B cell (primary cell): Measurements from ENCODE around the gene CRIM1. TPM values are rescaled to one million over a fixed set of nuclear protein-coding genes. Genes with fewer than 3 reads are reported as not detected.

Source experiments
- ATAC-seq: fragments of 200-7000 bp; cut with Tn5 transposase; one replicate; pipeline ENCODE4 v1.10.0; 2021; ENCODE audit warnings: low read depth, mild to moderate bottlenecking, moderate number of reproducible peaks, moderate library complexity
- CTCF ChIA-PET: fragments of 350-600 bp; sonication (Branson Sonifier 250); formaldehyde crosslinking; loops from one replicate; lab custom pipeline; 2021; ENCODE audit warnings: antibody characterized with exemption, inconsistent platforms; lab: Charles Lee
- POLR2A ChIA-PET: fragments of 350-600 bp; sonication (Branson Sonifier 250); formaldehyde crosslinking; loops from one replicate; lab custom pipeline; 2021; ENCODE audit warnings: antibody characterized with exemption; lab: Charles Lee
- DNase-seq: peaks from one replicate; pipeline ENCODE4 v3.0.0; 2013
- H2AFZ ChIP-seq: 2 replicates; pipeline ENCODE4 v1.6.1; 2012; ENCODE audit warnings: mild to moderate bottlenecking, low read depth, low read length; ENCODE audit not compliant: insufficient read depth, poor library complexity, severe bottlenecking
- H3K27ac ChIP-seq, 2 donors: 1 replicate in 1 of 2; 2 replicates in 1 of 2; pipeline ENCODE4 v1.5.1; 2012 to 2013; ENCODE audit warnings: low read length in 2 of 2, mild to moderate bottlenecking in 2 of 2, moderate library complexity in 1 of 2
- H3K27me3 ChIP-seq, 4 experiments: fragments of 200-600 bp in 1 of 4; sonication (generic) in 1 of 4; replicated peaks in 1 of 4; 1 replicate in 2 of 4; 2 replicates in 2 of 4; pipeline versions ENCODE4 v1.6.1 to v1.7.0; 2013 to 2016; ENCODE audit warnings: low read length in 3 of 4, mild to moderate bottlenecking in 2 of 4, mixed read lengths in 1 of 4, moderate library complexity in 1 of 4; ENCODE audit not compliant: insufficient read depth in 4 of 4, control insufficient read depth in 3 of 4; ENCODE audit errors: control extremely low read depth in 1 of 4
- H3K36me3 ChIP-seq, 2 experiments: replicated peaks in 1 of 2; 1 replicate in 1 of 2; 2 replicates in 1 of 2; pipeline versions ENCODE4 v1.6.1 to v1.7.1; 2013; ENCODE audit warnings: low read length in 1 of 2; ENCODE audit not compliant: insufficient read depth in 2 of 2, control insufficient read depth in 1 of 2; ENCODE audit errors: control extremely low read depth in 1 of 2, extremely low read depth in 1 of 2
- H3K4me1 ChIP-seq, 2 donors: fragments of 200-600 bp in 1 of 2; sonication (generic) in 1 of 2; 1 replicate in 1 of 2; 2 replicates in 1 of 2; pipeline versions ENCODE4 v1.5.1 to v1.6.1; 2013 to 2017; ENCODE audit warnings: low read length in 2 of 2; ENCODE audit not compliant: control insufficient read depth in 2 of 2, insufficient read depth in 2 of 2
- H3K4me2 ChIP-seq: replicated peaks from 2 replicates; pipeline ENCODE3; 2012; ENCODE audit warnings: mild to moderate bottlenecking, low read depth, low read length; ENCODE audit not compliant: poor library complexity, severe bottlenecking
- H3K4me3 ChIP-seq, 5 experiments: fragments of 200-600 bp in 1 of 5; sonication (generic) in 1 of 5; 1 replicate in 3 of 5; 2 replicates in 2 of 5; pipeline versions ENCODE4 v1.5.1 to v1.7.0; 2011 to 2016; ENCODE audit warnings: low read length in 4 of 5, mild to moderate bottlenecking in 4 of 5, low read depth in 2 of 5, control low read depth in 1 of 5, moderate library complexity in 1 of 5; ENCODE audit not compliant: insufficient read depth in 1 of 5; ENCODE audit errors: control extremely low read depth in 1 of 5, extremely low read depth in 1 of 5
- H3K79me2 ChIP-seq: fragments of 200-600 bp; sonication (generic); one replicate; pipeline ENCODE4 v1.6.0; 2016; ENCODE audit warnings: low read length; ENCODE audit not compliant: control insufficient read depth, insufficient read depth
- H3K9ac ChIP-seq: fragments of 200-600 bp; sonication (generic); 2 replicates; pipeline ENCODE4 v1.6.1; 2017; ENCODE audit warnings: mild to moderate bottlenecking, low read length, moderate library complexity
- H3K9me3 ChIP-seq, 3 donors: one replicate each; pipeline versions ENCODE4 v1.6.1 to v1.7.1; 2013; ENCODE audit warnings: low read length in 2 of 3; ENCODE audit not compliant: control insufficient read depth in 2 of 3, insufficient read depth in 1 of 3; ENCODE audit errors: control extremely low read depth in 1 of 3
- H4K20me1 ChIP-seq: 2 replicates; pipeline ENCODE4 v1.6.0; 2012; ENCODE audit warnings: mild to moderate bottlenecking, low read length; ENCODE audit not compliant: insufficient read depth, control insufficient read depth, poor library complexity, severe bottlenecking
- H3K27ac Mint-ChIP-seq: one replicate; pipeline ENCODE4 v1.8.0; 2021; ENCODE audit warnings: mixed read lengths
- H3K27me3 Mint-ChIP-seq: one replicate; pipeline ENCODE4 v1.8.0; 2021; ENCODE audit warnings: mixed read lengths
- H3K4me1 Mint-ChIP-seq: one replicate; pipeline ENCODE4 v1.8.0; 2021; ENCODE audit warnings: mixed read lengths
- H3K4me3 Mint-ChIP-seq: one replicate; pipeline ENCODE4 v1.8.0; 2021; ENCODE audit warnings: mixed read lengths
- H3K9me3 Mint-ChIP-seq: one replicate; pipeline ENCODE4 v1.8.0; 2022; ENCODE audit warnings: mixed read lengths; ENCODE audit not compliant: insufficient read depth
- CTCF ChIP-seq: fragments of 200-600 bp; IDR thresholded peaks from one replicate; pipeline ENCODE4 v1.8.0; 2022; ENCODE audit warnings: antibody characterized with exemption, mild to moderate bottlenecking
- EZH2 ChIP-seq: IDR thresholded peaks from 2 replicates; pipeline ENCODE4 v1.6.1; 2012; ENCODE audit warnings: borderline replicate concordance, low read depth, mild to moderate bottlenecking, moderate library complexity, low read length; ENCODE audit not compliant: insufficient read depth, poor library complexity, severe bottlenecking
- WGBS: methylation state at CpG from one replicate; pipeline ENCODE4 v1.1.5; 2013; ENCODE audit warnings: missing lambda C conversion rate; ENCODE audit not compliant: insufficient coverage; 5-methylcytosine and 5-hydroxymethylcytosine counted together
- intact Hi-C: fragments of 100-400 bp; cut with micrococcal nuclease; formaldehyde crosslinking; loops from one replicate; pipeline ENCODE4 v1.10.0; 2022
- polyA plus RNA-seq: library from polyadenylated mRNA; depleted of rRNA; stranded (reverse); fragments of >200 nt; gene quantifications from 2 replicates; pipeline ENCODE4 v1.2.3, GENCODE V29; 2012
- total RNA-seq, 2 donors: library from RNA; stranded (reverse); fragments of 120-200 nt in 1 of 2; gene quantifications; 1 replicate in 1 of 2; 2 replicates in 1 of 2; pipeline versions ENCODE4 v1.2.3 to v1.2.4, GENCODE V29; 2013 to 2022

Gene CRIM1
- total and polyA plus RNA-seq, 2 donors (not counting 1 experiment from before 2014, with no cell fraction given): 1.3 to 5.0 TPM

DNA sequence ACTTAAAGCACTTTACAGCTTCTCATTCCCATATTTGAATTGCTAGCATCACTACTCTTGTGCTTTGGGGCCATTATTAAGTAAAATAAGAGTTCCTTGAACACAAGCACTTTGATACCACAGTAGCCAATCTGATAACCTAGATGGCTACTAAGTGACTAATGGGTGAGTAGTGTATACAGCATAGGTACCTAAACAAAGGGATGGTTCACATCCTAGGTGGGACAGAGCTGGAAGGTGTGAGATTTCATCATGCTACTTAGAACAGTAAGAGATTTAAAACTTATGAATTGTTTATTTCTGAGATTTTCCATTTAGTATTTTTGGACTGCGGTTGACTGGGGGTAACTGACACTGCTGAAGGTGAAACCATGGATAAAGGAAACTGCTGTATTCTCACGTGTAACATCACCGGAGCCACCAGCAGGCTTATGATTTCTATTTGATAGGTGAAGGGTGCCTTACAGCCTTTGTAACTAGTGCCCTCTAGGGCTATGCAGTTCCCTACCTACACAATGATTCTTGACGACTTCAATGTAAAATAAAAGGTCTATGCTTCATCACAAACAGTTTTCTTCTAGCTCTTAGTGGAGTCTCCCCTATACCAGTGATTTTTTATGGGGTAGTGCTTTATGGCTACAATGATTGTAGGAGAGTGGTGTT lies 22.1 kb upstream of the CRIM1 start:
- intact Hi-C loops: no loop called here
- no peak for DNase-seq
- TF ChIP-seq EZH2 (no peak), CTCF (no peak)
- Histone ChIP-seq H4K20me1 (no peaks in the 10 kb centered on the region), H2AFZ (no peak overlapping the region), H3K4me1 (no peaks in the 10 kb centered on the region), H3K9me3 (no peaks in the 10 kb centered on the region), H3K36me3 (no peaks in the 10 kb centered on the region), H3K79me2 (no peaks in the 10 kb centered on the region), H3K4me2 (no peak overlapping the region), H3K4me3 (no peak overlapping the region), H3K9ac (no peak overlapping the region), H3K27me3 (no peaks in the 10 kb centered on the region), H3K27ac (no peak overlapping the region)
- Mint-ChIP-seq H3K27ac (no peak overlapping the region), H3K27me3 (no peaks in the 10 kb centered on the region), H3K9me3 (no peaks in the 10 kb centered on the region), H3K4me1 (no peaks in the 10 kb centered on the region), H3K4me3 (no peak overlapping the region)
- ATAC-seq: no peak
- ChIA-PET POLR2A (no interaction called here), CTCF (no interaction called here)
- 50% methylated on average over 3 of the region's 4 CpGs for WGBS

- no peaks in the 10 kb centered on the region for H3K4me1 ChIP-seq
- no peak overlapping the region for H3K27ac ChIP-seq
- H3K4me3 Mint-ChIP-seq: no peak overlapping the region
- no peak for ATAC-seq
- H3K27me3 Mint-ChIP-seq: no peaks in the 10 kb centered on the region
- no peak overlapping the region for H3K4me3 ChIP-seq
- no peak for DNase-seq
- H3K9ac ChIP-seq: no peak overlapping the region
- no peaks in the 10 kb centered on the region for H3K9me3 Mint-ChIP-seq
- H3K9me3 ChIP-seq: no peaks in the 10 kb centered on the region
- no peak overlapping the region for H3K4me2 ChIP-seq
- POLR2A ChIA-PET: no interaction called here
- intact Hi-C loops: no loop called here
- no peak overlapping the region for H2AFZ ChIP-seq
- TF ChIP-seq EZH2: no peak
- TF ChIP-seq CTCF: no peak
- no peaks in the 10 kb centered on the region for H3K27me3 ChIP-seq
- CTCF ChIA-PET: interaction anchor here (2.2 kb wide), 1 partner anchor 17 kb away, joined by 5 read pairs; no protein-coding TSS in a partner anchor
- H3K4me1 Mint-ChIP-seq: no peaks in the 10 kb centered on the region
- no peaks in the 10 kb centered on the region for H3K79me2 ChIP-seq
- no peak overlapping the region for H3K27ac Mint-ChIP-seq
- WGBS: 89% methylated on average over 5 of the region's 5 CpGs
- H4K20me1 ChIP-seq: no peaks in the 10 kb centered on the region
- no peaks in the 10 kb centered on the region for H3K36me3 ChIP-seq
Measured at GRCh38 chr2:36335597-36335996, 20.0 kb upstream of the CRIM1 start.
